ENCODE results near the gene NDST1.
A peak's percentile ranks its signal among the peaks of the same experiment; 100 is the strongest.

DNA sequence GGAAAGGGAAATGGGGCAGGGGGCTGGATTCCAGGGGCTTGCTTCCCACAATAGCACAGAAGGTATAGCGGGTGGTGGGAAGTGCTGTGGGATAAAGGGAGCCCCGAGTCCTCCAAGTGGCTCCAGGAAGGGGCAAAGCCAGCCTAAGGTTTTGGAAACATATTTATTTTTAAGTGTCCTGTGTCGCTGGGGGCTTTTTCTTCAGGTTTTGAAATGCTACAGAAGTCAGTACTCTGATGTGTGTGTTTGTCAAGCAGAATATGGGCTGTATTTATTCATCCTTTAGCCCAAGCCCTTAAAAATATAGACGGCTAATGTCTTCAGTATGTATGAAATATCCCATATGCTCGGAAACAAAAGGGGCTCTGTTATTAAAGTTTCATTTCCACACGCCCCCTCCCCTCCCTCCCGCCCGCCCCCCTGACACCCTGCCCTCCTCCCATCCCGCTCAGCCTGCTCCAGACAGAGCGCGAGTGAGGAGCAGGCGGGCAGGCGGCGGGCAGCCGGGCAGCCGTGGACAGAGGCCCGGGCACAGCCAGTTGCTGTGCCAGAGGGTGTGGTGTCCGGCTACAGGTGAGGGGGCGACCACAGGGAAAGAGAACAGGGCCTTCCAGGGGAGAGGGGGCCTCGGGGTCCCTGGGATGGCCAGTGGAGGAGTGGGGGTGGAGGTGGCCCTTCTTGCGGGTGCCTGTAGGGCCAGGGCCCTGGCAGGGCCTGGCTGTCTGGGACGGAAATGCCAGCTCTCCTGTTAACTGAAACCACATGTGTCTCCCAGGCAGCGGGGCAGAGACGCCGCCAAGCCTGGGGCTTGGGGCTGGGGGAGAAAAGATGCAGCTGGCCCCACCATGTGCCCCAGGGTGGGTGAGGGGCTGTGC lies 92.9 kb downstream of the NDST1 start:
- TF ChIP-seq, protein P1, sequence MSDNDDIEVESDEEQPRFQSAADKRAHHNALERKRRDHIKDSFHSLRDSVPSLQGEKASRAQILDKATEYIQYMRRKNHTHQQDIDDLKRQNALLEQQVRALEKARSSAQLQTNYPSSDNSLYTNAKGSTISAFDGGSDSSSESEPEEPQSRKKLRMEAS (IDR thresholded peaks at IDR 0.05; ENCODE audit: low read depth): peak; percentile 40; the same call in 1 of the 2 replicates
- TF ChIP-seq RAD21 (IDR thresholded peaks at IDR 0.05; ENCODE audit: low read length): peak; percentile 16; the same call in 1 of the 2 replicates
- TF ChIP-seq, protein P2, sequence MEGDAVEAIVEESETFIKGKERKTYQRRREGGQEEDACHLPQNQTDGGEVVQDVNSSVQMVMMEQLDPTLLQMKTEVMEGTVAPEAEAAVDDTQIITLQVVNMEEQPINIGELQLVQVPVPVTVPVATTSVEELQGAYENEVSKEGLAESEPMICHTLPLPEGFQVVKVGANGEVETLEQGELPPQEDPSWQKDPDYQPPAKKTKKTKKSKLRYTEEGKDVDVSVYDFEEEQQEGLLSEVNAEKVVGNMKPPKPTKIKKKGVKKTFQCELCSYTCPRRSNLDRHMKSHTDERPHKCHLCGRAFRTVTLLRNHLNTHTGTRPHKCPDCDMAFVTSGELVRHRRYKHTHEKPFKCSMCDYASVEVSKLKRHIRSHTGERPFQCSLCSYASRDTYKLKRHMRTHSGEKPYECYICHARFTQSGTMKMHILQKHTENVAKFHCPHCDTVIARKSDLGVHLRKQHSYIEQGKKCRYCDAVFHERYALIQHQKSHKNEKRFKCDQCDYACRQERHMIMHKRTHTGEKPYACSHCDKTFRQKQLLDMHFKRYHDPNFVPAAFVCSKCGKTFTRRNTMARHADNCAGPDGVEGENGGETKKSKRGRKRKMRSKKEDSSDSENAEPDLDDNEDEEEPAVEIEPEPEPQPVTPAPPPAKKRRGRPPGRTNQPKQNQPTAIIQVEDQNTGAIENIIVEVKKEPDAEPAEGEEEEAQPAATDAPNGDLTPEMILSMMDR (IDR thresholded peaks at IDR 0.05): no peak
- TF ChIP-seq, protein P3, sequence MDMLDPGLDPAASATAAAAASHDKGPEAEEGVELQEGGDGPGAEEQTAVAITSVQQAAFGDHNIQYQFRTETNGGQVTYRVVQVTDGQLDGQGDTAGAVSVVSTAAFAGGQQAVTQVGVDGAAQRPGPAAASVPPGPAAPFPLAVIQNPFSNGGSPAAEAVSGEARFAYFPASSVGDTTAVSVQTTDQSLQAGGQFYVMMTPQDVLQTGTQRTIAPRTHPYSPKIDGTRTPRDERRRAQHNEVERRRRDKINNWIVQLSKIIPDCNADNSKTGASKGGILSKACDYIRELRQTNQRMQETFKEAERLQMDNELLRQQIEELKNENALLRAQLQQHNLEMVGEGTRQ (IDR thresholded peaks at IDR 0.05; ENCODE audit: borderline replicate concordance, low read depth, low read length): no peak
